C4-2B (cell line): ENCODE data around the gene CSPG4.

Experiments
- H3K27ac ChIP-seq: fragments of 450-650 bp; 2 replicates; pipeline ENCODE4 v1.5.1; 2017
- CTCF ChIP-seq: fragments of 450-650 bp; conservative IDR thresholded peaks from 2 replicates; pipeline ENCODE4 v1.5.1; 2017; ENCODE audit warnings: mild to moderate bottlenecking
- ZFX ChIP-seq: fragments of 450-650 bp; IDR thresholded peaks from 2 replicates; pipeline ENCODE4 v1.6.1; 2017

Gene CSPG4

GRCh38 chr15:75669879-75670212 lies 42.8 kb downstream of the CSPG4 start:
- no peak for TF ChIP-seq ZFX
- TF ChIP-seq CTCF: no peak
- no peak overlapping the region for H3K27ac ChIP-seq

GRCh38 chr15:75669191-75669878 lies 43.3 kb downstream of the CSPG4 start:
- no peak overlapping the region for H3K27ac ChIP-seq
- TF ChIP-seq ZFX (no peak), CTCF (no peak)

GRCh38 chr15:75666823-75667501 lies 45.7 kb downstream of the CSPG4 start:
- TF ChIP-seq ZFX (no peak), CTCF (no peak)
- no peak overlapping the region for H3K27ac ChIP-seq

- TF ChIP-seq ZFX (no peak), CTCF (no peak)
- H3K27ac ChIP-seq: peak overlapping the region; percentile 13; the same call in 1 of the 2 replicates
These were observed 48.7 kb downstream of the CSPG4 start for GRCh38 chr15:75663931-75664421.

- H3K27ac ChIP-seq: no peak overlapping the region
- TF ChIP-seq CTCF: no peak
- no peak for TF ChIP-seq ZFX
These were observed 49.7 kb downstream of the CSPG4 start for GRCh38 chr15:75662823-75663519.

GRCh38 chr15:75661756-75662140 lies 50.9 kb downstream of the CSPG4 start:
- no peak overlapping the region for H3K27ac ChIP-seq
- TF ChIP-seq CTCF: no peak
- no peak for TF ChIP-seq ZFX

GRCh38 chr15:75661100-75661755 lies 51.4 kb downstream of the CSPG4 start:
- TF ChIP-seq ZFX (no peak), CTCF (no peak)
- no peak overlapping the region for H3K27ac ChIP-seq
